Cerebellar nuclear complex (tissue), 1 donor: ENCODE data around the gene SEZ6.

Source experiments
- DNase-seq, 2 experiments: peaks; one replicate each; lab custom pipeline; 2025; lab: John Stamatoyannopoulos, UW

The SEZ6 gene, protein sequence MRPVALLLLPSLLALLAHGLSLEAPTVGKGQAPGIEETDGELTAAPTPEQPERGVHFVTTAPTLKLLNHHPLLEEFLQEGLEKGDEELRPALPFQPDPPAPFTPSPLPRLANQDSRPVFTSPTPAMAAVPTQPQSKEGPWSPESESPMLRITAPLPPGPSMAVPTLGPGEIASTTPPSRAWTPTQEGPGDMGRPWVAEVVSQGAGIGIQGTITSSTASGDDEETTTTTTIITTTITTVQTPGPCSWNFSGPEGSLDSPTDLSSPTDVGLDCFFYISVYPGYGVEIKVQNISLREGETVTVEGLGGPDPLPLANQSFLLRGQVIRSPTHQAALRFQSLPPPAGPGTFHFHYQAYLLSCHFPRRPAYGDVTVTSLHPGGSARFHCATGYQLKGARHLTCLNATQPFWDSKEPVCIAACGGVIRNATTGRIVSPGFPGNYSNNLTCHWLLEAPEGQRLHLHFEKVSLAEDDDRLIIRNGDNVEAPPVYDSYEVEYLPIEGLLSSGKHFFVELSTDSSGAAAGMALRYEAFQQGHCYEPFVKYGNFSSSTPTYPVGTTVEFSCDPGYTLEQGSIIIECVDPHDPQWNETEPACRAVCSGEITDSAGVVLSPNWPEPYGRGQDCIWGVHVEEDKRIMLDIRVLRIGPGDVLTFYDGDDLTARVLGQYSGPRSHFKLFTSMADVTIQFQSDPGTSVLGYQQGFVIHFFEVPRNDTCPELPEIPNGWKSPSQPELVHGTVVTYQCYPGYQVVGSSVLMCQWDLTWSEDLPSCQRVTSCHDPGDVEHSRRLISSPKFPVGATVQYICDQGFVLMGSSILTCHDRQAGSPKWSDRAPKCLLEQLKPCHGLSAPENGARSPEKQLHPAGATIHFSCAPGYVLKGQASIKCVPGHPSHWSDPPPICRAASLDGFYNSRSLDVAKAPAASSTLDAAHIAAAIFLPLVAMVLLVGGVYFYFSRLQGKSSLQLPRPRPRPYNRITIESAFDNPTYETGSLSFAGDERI

DNA sequence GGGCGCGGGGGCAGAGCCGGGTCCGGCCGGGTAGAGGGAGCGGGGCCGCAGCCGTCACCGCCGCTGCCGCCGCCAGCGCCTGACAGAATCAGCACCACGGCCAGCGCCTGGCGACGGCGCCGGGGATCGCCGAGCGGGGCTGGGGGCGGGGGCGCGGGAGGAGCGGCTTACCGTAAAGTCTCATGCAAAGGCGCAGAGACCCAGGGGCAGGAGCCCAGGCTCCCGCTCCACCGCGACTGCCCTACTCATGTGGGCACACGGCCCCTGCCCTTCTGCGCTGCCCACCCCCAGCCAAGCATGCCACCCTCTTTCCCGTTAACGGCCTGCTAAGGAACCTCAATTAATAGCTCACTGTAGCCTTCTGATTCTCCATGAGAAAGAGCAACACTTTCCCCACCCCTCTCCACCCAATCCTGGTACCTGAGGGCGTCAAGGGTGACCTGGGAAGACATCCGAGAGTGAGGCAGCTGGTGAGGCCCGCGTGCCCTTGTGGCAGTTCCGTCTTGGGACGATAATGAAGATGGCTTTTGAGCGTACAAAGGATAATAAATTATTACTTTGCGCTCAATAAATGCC, at the start of gene SEZ6:
TSS of gene SEZ6 (minus strand) at position 98 of the 576 bp plus-strand sequence. CDS start 164 bp downstream, outside the sequence.
- DNase-seq = peak in 1 of 2 experiments; percentile 60

DNA sequence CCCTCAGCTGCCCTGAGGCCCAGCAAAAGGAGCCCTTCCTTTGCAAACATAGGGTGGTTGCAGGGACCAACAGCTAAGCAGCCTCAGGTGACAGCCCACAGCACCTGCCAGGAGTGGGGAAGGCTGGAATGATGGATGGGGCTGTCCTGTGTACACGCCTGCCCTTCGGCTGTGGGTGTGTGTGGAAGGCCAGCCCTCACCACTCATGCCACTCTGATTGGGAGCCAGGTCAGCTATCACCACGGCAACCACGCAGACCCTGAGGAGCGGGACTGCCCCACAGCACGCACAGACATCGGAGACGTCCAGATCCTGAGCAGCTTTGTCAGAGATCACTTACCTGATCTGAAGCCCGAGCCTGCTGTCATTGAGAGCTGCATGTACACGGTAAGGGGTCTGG, 49.0 kb upstream of the SEZ6 start:
- no peak for DNase-seq

DNA sequence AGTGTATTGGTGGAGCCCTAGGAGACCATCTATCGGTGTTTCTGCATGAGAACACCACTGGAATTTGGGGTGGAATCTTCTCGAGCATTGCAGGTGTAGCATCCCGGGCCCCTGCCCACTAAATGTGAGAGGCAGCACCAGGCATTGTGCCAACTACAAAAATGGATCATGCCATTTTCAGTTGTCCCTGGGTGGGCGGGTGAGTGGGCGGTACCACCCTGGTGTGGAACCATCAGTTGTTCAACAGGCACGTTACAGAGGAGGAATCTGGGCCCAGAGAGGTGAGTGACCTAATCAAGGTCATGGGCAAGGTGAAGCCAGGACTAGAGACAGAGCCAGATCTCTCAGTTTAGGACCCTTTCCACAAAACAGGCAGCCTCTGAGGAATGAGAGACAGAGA, 45.9 kb upstream of the SEZ6 start:
- no peak for DNase-seq

DNA sequence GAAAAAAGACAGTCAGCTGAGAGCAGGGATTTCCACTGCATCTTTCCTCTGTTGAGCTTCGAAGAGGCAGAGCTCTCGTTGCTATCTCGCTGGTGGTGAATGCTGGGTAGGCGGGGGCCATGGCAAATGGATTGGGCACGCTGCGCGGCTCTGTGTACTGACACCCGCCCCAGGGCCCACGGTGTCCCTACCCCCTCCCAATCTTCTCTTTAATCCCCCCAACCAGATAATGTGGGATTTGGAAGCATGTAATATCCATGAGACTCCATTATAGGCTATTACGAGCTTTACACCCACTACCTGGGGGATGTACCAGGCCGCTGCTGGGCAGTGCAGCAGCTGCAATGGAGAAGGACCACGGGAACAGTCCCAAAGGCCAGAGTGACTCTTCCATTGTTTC, 45.4 kb upstream of the SEZ6 start:
- no peak for DNase-seq

GRCh38 chr17:29050176-29050575, 44.3 kb upstream of the SEZ6 start:
- no peak for DNase-seq

DNA sequence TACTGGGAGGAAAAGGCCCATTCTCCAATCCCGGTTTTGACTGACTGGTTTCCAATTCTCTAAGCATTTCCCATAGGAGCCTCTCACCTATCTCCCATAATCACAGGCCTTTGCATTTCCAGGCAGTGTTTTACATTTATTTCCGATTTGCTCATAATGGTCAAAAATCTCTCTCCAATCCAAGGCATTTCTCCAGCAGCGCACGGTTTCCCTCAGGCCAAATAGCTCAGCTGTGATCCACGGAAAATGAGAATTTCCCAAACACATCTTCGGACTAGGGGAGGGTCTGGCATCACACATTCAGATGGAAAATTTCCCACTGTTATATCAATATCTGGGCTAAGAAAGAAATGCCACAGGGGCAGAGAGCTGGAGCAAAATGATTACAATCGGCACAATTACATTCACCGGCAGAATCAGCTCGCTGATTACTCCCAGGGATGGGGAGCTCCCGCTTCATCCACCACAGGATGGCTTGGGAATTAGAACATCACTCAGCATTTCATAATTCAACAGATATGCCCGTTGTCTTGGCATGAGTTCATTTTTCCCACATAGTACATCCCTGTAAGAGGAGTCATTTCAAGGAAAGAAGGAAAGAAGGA, 43.8 kb upstream of the SEZ6 start:
- DNase-seq = no peak

DNA sequence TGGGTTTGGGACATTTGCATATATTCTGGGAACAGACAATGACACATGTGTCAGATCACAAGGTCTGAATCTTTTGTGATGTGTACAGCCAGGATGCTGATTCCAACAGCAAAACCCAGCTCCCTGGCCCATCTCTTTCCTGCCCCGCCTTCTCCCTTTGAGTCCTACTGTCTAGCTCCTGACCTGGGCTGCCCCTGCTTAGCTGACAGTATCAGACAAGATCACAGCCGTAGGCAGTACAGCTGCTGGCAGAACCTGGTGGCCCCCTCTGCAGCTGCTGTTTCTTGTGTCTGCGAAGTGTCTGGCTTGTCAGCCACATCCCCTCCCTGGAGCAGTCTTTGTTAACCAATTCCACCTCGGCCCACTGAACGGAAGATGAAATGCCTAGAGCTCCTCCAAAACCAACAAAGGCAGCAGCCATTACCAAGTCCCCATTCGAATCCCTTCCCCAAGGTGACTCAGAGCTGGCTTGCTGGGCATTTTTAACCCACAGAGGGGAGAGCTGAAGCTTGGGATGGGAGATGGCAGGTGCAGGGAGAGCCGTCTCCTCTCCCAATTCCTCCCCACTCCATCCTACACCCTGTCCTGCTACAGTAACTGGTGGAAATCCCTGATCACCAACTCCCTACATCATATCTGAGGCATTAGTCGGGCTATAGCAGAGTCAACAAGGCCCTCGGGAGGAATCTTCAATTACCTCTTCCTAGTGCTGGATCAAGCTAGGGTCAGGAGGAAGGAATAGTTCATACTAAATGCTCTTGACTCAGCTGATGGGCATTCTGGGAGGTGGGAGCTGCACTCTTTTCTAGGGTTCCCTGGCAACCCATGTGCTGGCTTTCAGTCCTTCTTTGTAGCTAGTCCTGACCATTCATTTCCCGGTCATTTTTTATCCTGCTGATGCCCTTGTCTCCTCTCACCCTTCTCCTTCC, 42.9 kb upstream of the SEZ6 start:
- no peak for DNase-seq

- no peak for DNase-seq
Measured at GRCh38 chr17:29046473-29046839, 40.6 kb upstream of the SEZ6 start.

GRCh38 chr17:29045734-29046472, 40.1 kb upstream of the SEZ6 start:
- no peak for DNase-seq

- no peak for DNase-seq
Measured at GRCh38 chr17:29045026-29045425, 39.2 kb upstream of the SEZ6 start.

DNA sequence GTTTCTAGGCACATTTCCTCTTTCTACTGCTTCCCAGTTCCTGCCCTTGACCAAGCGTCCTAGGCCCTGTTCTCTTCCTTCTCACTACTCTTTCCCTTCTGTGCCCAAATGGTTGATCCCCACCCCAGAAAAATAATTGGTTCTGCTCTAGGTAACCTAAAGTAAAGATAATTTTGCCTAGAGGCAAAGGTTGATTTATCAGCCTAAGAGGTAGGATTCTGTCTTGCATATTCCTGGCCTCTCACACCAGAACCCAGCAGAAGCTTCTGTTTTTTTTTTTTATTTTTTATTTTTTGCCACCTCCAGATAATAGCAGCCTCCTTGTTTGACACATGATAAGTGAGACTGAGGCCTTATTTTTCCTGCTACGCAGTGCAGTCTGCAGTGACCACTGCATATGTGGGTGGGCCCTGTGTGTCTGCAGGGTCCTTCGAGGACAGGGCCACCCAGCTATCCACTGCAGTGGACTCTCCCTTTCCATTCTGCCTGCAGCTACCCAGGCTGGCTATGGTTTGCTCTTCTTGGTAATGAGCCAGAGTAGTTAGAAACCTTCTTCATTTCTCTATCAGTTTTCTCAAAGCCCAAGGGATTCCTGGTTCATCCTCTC, 37.8 kb upstream of the SEZ6 start:
- DNase-seq = no peak

DNA sequence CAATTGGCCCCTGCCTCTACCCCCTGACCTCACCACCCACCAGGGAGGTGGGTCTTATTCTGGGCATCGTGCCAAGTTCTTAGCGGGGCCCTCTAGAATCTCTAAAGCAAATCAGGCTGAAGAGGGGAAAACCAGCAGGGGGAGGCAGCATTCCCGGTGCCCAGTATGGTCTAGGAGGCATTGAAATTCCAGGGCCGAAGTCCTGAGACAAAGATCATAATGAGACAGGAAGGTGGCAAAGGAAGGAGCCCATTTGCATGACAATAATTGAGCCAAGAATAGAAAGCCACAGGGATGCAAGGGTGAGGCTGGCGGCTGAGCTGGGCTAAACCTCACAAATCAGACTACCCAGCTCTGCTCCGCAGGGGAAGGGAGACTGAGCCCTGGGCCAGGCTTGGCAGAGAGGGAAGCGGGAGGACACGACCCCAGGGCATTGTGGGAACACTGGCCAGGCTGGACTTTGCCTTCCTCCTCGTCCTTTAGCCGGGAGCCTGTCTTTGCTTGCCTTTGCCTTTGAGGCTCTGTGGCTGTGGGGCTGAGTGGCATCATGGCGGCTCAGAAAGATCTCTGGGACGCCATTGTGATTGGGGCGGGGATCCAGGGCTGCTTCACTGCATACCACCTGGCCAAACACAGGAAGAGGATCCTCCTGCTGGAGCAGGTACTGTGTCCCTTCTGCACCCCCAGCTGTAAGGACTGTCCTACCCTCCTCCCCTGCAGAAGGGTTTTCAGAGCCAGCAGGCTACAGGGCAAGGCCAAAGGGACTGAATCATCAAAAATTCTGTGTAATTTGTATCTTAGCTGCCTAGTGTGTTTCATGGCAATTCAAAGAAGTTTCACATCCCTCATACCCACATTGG, 37.1 kb upstream of the SEZ6 start, which contains the start of gene PIPOX:
TSS of gene PIPOX (plus strand) at position 463 of the 860 bp plus-strand sequence. CDS start at position 548, 85 bp downstream.
- peak in 1 of 2 experiments; percentile 17 for DNase-seq

DNA sequence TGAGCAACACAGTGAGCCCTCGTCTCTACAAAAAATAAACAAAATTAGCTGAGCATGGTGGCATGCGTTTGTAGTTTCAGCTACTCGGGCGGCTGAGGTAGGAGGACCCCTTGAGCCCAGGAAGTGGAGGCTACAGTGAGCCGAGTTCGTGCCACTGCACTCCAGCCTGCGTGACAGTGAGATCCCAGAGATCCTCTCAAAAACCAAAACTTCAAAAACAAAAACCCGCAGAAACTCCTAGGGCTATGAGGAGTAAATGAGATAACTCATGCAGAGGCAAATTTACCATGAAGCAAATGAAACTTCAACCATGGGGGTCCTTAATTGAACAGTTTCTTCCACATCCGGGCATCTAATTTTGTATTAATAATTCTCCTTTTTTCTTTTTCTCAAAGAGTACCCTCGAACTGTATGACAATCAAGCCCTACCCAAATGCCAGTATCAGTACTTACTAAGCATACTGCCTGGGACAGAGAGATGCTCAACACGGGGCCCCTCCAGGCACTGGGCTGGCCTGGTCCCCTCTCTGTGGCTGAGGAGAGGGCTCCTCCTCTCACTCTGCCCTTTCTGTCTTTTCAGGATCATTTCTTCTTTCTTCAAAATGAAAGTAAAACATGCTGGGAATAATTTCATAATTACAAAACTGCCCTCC, 36.3 kb upstream of the SEZ6 start:
- no peak for DNase-seq

- DNase-seq = no peak
Measured at GRCh38 chr17:29041571-29041970, 35.7 kb upstream of the SEZ6 start.

- DNase-seq = no peak
Measured at GRCh38 chr17:29041091-29041490, 35.3 kb upstream of the SEZ6 start.

DNA sequence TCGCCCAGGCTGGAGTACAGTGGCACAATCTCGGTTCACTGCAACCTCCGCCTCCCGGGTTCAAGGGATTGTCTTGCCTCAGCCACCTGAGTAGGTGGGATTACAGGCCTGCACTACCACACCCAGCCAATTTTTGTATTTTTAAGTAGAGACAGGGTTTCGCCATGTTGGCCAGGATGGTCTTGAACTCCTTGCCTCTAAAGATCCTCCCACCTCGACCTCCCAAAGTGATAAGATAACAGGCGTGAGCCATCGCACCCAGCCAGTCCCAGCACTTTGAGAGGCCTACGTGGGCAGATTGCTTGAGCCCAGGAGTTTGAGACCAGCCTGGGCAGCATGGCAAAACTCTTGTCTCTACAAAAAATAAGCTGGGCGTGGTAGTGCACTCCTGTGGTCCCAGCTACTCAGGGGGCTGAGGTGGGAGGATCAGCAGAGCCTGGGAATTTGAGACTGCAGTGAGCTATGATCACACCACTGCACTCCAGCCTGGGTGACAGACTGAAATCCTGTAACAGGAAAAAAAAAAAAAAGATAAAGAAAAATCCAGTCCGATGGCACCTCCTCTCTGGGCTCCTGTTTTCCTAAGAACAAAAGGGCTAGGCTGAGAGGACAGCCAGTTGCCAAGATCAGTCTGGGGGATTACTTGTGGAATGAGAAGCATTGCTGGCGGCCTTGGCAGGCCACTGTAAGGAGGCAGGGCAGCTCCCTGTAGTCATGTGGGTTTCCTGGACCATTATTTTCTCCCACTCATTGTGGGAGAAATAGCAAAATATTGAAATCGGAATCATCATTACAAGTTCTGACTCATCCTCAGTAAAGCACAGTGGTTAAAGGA, 34.1 kb upstream of the SEZ6 start:
- DNase-seq = no peak
